ENCODE results near the gene CMTM8.

DNA sequence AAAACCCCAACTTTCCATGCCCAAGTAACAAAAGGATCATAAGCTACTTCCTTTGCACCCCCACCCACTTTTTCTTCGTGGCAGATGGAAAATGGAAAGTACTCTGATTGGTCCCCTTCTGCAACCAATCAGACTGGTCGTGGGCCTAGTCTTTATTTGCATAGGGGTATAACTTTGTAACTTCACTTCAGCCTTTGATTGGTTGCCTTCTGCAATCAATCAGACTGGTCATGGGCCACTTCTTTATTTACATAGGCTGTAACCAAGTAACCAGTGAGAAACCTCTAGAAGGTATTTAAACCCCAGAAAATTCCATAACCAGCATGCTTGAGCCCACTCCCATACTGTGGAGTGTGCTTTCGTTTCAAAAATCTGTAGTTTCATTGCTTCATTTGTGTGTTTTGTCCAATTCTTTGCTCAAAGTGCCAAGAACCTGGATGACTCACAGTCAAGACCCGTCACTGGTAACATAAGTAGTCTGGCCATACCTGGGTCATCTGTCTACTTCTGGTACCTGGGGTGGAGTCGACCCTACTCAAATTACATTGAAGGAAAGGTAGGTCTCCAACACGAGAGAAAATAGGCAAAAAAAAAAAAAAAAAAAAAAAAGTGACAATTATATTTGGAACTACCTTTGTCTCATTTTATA, 41.9 kb downstream of the CMTM8 start:
- TF ChIP-seq, protein P1, sequence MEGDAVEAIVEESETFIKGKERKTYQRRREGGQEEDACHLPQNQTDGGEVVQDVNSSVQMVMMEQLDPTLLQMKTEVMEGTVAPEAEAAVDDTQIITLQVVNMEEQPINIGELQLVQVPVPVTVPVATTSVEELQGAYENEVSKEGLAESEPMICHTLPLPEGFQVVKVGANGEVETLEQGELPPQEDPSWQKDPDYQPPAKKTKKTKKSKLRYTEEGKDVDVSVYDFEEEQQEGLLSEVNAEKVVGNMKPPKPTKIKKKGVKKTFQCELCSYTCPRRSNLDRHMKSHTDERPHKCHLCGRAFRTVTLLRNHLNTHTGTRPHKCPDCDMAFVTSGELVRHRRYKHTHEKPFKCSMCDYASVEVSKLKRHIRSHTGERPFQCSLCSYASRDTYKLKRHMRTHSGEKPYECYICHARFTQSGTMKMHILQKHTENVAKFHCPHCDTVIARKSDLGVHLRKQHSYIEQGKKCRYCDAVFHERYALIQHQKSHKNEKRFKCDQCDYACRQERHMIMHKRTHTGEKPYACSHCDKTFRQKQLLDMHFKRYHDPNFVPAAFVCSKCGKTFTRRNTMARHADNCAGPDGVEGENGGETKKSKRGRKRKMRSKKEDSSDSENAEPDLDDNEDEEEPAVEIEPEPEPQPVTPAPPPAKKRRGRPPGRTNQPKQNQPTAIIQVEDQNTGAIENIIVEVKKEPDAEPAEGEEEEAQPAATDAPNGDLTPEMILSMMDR (IDR thresholded peaks at IDR 0.05) = no peak
- TF ChIP-seq POLR2A (IDR thresholded peaks at IDR 0.05) = no peak

Data from right lobe of liver (tissue), 4 donors.